HL-60 (cell line): ENCODE data around the gene INSM1.

Experiments used
- DNase-seq, 2 experiments: peaks; one replicate each; pipeline ENCODE4 v3.0.0-alpha.2; 2010 to 2020; ENCODE audit warnings: low read depth in 1 of 2, low spot score in 1 of 2
- H3K27ac ChIP-seq: fragments of 250-450 bp; sonication (Bioruptor Pico); replicated peaks from 2 replicates; pipeline ENCODE4 v1.5.1; 2020; ENCODE audit warnings: mild to moderate bottlenecking, moderate library complexity
- H3K27me3 ChIP-seq: fragments of 250-450 bp; sonication (Bioruptor Pico); 2 replicates; pipeline ENCODE4 v1.5.1; 2021; ENCODE audit warnings: mild to moderate bottlenecking, moderate library complexity; ENCODE audit not compliant: insufficient read depth, poor library complexity, severe bottlenecking
- H3K4me3 ChIP-seq: replicated peaks from 2 replicates; pipeline ENCODE4 v1.5.1; 2011; ENCODE audit warnings: mild to moderate bottlenecking, control low read depth, low read length; ENCODE audit not compliant: insufficient read depth
- CTCF ChIP-seq: IDR thresholded peaks from one replicate; pipeline ENCODE4 v1.5.1; 2011; ENCODE audit warnings: low read length, control low read depth, inconsistent platforms; ENCODE audit not compliant: insufficient read depth
- GABPA ChIP-seq: IDR thresholded peaks from 2 replicates; pipeline ENCODE4 v1.6.1; 2012; ENCODE audit warnings: low read depth
- POLR2AphosphoS5 ChIP-seq: IDR thresholded peaks from 2 replicates; pipeline ENCODE4 v1.6.1; 2012; ENCODE audit warnings: low read depth
- SPI1 ChIP-seq: IDR thresholded peaks from 2 replicates; pipeline ENCODE4 v1.6.1; 2012; ENCODE audit warnings: low read depth, mild to moderate bottlenecking, borderline replicate concordance
- TF ChIP-seq, protein P1 (sequence below): IDR thresholded peaks from 2 replicates; pipeline ENCODE4 v1.6.1; 2012; ENCODE audit warnings: low read depth; ENCODE audit not compliant: insufficient replicate concordance

INSM1 gene

DNA sequence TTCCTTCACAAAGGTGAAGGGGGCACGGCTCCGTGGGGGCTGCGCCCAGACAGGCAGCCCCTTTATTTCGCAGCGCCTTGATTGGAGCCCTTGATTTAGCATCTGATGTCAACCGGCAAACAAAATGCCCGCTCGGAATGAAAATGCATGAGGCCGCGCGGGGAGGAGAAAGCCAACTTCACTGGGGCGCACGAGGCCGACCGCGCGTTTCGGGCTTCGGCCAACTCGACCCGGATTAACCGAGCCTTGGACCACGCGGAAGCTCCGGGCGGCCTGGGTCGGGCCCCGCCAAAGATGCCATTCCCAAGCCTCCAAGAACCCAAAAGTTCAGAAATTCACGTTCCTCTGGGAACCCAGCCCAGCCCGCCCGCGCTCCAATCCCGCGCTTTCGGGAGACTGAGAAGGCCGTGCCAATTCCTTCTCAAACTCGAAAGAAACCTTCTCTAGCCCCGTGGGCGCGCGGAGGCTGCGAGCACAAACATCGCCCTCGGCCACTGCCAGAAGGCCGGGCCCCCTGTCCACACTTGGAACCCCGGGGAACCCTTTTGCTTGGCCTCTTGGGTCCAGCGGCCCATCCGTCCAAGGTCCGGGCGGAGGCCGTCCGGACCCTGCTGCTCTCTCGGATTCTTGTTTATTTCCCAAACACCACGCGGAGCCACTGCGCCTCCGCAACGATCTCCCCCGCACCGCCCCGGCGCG, 879 bp upstream of the INSM1 start:
- Histone ChIP-seq H3K27ac (no peak overlapping the region), H3K4me3 (peak overlapping the region; percentile 35; the same call in 1 of the 2 replicates), H3K27me3 (peaks cover 77% of the 10 kb centered on the region)
- DNase-seq, result no peak
- no peak for TF ChIP-seq POLR2AphosphoS5
- TF ChIP-seq, protein P1, sequence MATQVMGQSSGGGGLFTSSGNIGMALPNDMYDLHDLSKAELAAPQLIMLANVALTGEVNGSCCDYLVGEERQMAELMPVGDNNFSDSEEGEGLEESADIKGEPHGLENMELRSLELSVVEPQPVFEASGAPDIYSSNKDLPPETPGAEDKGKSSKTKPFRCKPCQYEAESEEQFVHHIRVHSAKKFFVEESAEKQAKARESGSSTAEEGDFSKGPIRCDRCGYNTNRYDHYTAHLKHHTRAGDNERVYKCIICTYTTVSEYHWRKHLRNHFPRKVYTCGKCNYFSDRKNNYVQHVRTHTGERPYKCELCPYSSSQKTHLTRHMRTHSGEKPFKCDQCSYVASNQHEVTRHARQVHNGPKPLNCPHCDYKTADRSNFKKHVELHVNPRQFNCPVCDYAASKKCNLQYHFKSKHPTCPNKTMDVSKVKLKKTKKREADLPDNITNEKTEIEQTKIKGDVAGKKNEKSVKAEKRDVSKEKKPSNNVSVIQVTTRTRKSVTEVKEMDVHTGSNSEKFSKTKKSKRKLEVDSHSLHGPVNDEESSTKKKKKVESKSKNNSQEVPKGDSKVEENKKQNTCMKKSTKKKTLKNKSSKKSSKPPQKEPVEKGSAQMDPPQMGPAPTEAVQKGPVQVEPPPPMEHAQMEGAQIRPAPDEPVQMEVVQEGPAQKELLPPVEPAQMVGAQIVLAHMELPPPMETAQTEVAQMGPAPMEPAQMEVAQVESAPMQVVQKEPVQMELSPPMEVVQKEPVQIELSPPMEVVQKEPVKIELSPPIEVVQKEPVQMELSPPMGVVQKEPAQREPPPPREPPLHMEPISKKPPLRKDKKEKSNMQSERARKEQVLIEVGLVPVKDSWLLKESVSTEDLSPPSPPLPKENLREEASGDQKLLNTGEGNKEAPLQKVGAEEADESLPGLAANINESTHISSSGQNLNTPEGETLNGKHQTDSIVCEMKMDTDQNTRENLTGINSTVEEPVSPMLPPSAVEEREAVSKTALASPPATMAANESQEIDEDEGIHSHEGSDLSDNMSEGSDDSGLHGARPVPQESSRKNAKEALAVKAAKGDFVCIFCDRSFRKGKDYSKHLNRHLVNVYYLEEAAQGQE, result no peak
- no peak for TF ChIP-seq GABPA
- TF ChIP-seq CTCF, result no peak
- TF ChIP-seq SPI1, result no peak

DNA sequence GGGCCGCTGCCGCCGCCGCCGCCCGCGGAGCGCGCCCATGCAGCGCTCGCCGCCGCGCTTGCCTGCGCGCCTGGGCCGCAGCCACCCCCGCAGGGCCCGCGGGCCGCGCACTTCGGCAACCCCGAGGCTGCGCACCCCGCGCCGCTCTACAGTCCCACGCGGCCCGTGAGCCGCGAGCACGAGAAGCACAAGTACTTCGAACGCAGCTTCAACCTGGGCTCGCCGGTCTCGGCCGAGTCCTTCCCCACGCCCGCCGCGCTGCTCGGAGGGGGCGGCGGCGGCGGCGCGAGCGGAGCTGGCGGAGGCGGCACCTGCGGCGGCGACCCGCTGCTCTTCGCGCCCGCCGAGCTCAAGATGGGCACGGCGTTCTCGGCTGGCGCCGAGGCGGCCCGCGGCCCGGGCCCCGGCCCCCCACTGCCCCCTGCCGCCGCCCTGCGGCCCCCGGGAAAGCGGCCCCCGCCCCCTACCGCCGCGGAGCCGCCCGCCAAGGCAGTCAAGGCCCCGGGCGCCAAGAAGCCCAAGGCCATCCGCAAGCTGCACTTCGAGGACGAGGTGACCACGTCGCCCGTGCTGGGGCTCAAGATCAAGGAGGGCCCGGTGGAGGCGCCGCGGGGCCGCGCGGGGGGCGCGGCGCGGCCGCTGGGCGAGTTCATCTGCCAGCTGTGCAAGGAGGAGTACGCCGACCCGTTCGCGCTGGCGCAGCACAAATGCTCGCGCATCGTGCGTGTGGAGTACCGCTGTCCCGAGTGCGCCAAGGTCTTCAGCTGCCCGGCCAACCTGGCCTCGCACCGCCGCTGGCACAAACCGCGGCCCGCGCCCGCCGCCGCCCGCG, 730 bp downstream of the INSM1 start:
- no peak for DNase-seq
- H3K27ac ChIP-seq, result no peak overlapping the region
- peak overlapping the region; percentile 35 for H3K4me3 ChIP-seq
- TF ChIP-seq POLR2AphosphoS5 (no peak), CTCF (no peak), GABPA (no peak), SPI1 (no peak)
- TF ChIP-seq, protein P1, result no peak
- peaks cover 80% of the 10 kb centered on the region for H3K27me3 ChIP-seq

DNA sequence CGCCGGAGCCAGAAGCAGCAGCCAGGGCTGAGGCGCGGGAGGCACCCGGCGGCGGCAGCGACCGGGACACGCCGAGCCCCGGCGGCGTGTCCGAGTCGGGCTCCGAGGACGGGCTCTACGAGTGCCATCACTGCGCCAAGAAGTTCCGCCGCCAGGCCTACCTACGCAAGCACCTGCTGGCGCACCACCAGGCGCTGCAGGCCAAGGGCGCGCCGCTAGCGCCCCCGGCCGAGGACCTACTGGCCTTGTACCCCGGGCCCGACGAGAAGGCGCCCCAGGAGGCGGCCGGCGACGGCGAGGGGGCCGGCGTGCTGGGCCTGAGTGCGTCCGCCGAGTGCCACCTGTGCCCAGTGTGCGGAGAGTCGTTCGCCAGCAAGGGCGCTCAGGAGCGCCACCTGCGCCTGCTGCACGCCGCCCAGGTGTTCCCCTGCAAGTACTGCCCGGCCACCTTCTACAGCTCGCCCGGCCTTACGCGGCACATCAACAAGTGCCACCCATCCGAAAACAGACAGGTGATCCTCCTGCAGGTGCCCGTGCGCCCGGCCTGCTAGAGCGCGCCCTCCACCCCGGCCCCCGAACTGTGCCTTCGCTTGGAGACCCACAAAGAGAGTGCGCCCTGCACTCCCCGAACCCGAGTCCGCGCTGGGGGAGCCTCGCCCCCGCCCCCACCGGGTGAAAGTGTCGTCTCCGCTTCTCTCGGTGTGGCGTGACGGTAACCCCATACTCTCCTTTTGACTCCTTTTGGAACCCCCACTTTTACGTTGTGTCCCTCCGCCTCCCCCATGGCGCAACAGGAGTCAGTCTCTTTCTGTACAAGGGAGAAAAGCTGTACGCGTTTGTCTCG, 1.6 kb downstream of the INSM1 start:
- Histone ChIP-seq H3K27ac (no peak overlapping the region), H3K27me3 (peaks cover 81% of the 10 kb centered on the region), H3K4me3 (peak overlapping the region; percentile 10; the same call in 1 of the 2 replicates)
- TF ChIP-seq, protein P1, result no peak
- TF ChIP-seq SPI1 (no peak), CTCF (no peak), POLR2AphosphoS5 (no peak), GABPA (no peak)
- DNase-seq, result no peak
